K562 (cell line): ENCODE measurements around the gene NARF. TPM values are rescaled to one million over a fixed set of nuclear protein-coding genes. Genes with fewer than 3 reads are reported as not detected.

Experiments used
- ATAC-seq: fragments of 200-7000 bp; cut with Tn5 transposase; 3 replicates; pipeline ENCODE4 v1.9.1; 2020; ENCODE audit warnings: moderate library complexity
- BruUV-seq: library from RNA; stranded (reverse); fragments of 400-500 nt; replicated peaks from 2 replicates; lab custom pipeline; 2021; lab: Mats Ljungman, UMichigan
- CTCF ChIA-PET: fragments of 300-600 bp; formaldehyde crosslinking; extraction: SDS; loops from one replicate; lab custom pipeline; 2021; ENCODE audit warnings: low intra/inter-chr PET ratio; lab: Yijun Ruan, JAX
- POLR2A ChIA-PET: fragments of 300-600, 350-650 bp; sonication (Branson Sonifier 250); formaldehyde crosslinking; extraction: SDS; loops from one replicate; lab custom pipeline; 2021; ENCODE audit warnings: antibody characterized with exemption, inconsistent platforms; lab: Yijun Ruan, JAX
- DNase-seq, 4 experiments: peaks; one replicate each; pipeline versions ENCODE4 v3.0.0 to v3.0.0-alpha.2; 2011 to 2018; ENCODE audit warnings: low spot score in 3 of 4, mixed read lengths in 3 of 4; ENCODE audit errors: extremely low read depth in 1 of 4
- FAIRE-seq: peaks from 2 replicates; lab custom pipeline; 2011; peaks lifted over from hg19 to GRCh38; lab: Jason Lieb, UNC
- H2AFZ ChIP-seq: 2 replicates; pipeline ENCODE4 v1.6.0; 2011; ENCODE audit warnings: low read depth, low read length, control low read depth, inconsistent platforms
- H3K27ac ChIP-seq: fragments of 200-600 bp; 3 replicates; pipeline ENCODE4 v1.8.0; 2011; ENCODE audit warnings: low read depth, mild to moderate bottlenecking, control low read depth, inconsistent platforms, low read length, moderate library complexity, mixed read lengths; ENCODE audit errors: extremely low read depth
- H3K27me3 ChIP-seq, 2 experiments: fragments of 300-600 bp in 1 of 2; 2 replicates in 1 of 2; 3 replicates in 1 of 2; pipeline versions ENCODE4 v1.6.0 to v1.8.0; 2011; ENCODE audit warnings: inconsistent platforms in 2 of 2, low read length in 2 of 2, mild to moderate bottlenecking in 1 of 2, mixed read lengths in 1 of 2, moderate library complexity in 1 of 2; ENCODE audit not compliant: control insufficient read depth in 2 of 2, insufficient read depth in 2 of 2
- H3K36me3 ChIP-seq: fragments of 300-600 bp; 3 replicates; pipeline ENCODE4 v1.8.0; 2011; ENCODE audit warnings: mild to moderate bottlenecking, low read length, inconsistent platforms; ENCODE audit not compliant: control insufficient read depth, insufficient read depth
- H3K4me1 ChIP-seq, 2 experiments: fragments of 200-600 bp in 1 of 2; replicated peaks in 1 of 2; 2 replicates in 1 of 2; 3 replicates in 1 of 2; pipeline versions ENCODE4 v1.5.1 to v1.8.0; 2011; ENCODE audit warnings: inconsistent platforms in 2 of 2, low read length in 2 of 2, mild to moderate bottlenecking in 1 of 2, mixed read lengths in 1 of 2, moderate library complexity in 1 of 2; ENCODE audit not compliant: control insufficient read depth in 2 of 2, insufficient read depth in 2 of 2
- H3K4me2 ChIP-seq: 2 replicates; pipeline ENCODE4 v1.6.1; 2011; ENCODE audit warnings: low read length, control low read depth, inconsistent platforms, mixed read lengths; ENCODE audit not compliant: insufficient read depth
- H3K4me3 ChIP-seq: fragments of 200-600 bp; sonication (generic), shearing (Covaris generic); 2 replicates; pipeline ENCODE4 v1.5.1; 2016; ENCODE audit warnings: control low read depth, inconsistent platforms
- H3K79me2 ChIP-seq: fragments of 200-600 bp; 3 replicates; pipeline ENCODE4 v1.8.0; 2011; ENCODE audit warnings: low read length, inconsistent platforms; ENCODE audit not compliant: control insufficient read depth, insufficient read depth
- H3K9ac ChIP-seq, 2 experiments: 2 replicates each; pipeline versions ENCODE4 v1.6.0 to v1.6.1; 2011; ENCODE audit warnings: low read depth in 2 of 2, low read length in 2 of 2, control low read depth in 1 of 2, inconsistent platforms in 1 of 2, mild to moderate bottlenecking in 1 of 2, mixed read lengths in 1 of 2; ENCODE audit not compliant: insufficient read depth in 1 of 2
- H3K9me1 ChIP-seq: one replicate; pipeline ENCODE4 v1.6.0; 2011; ENCODE audit warnings: inconsistent platforms, mild to moderate bottlenecking, low read length, moderate library complexity; ENCODE audit not compliant: control insufficient read depth, insufficient read depth
- H3K9me3 ChIP-seq: replicated peaks from 2 replicates; pipeline ENCODE4 v1.5.1; 2011; ENCODE audit warnings: low read depth, low read length, inconsistent platforms; ENCODE audit not compliant: control insufficient read depth, insufficient read depth
- H4K20me1 ChIP-seq: replicated peaks from 2 replicates; pipeline ENCODE4 v1.6.1; 2011; ENCODE audit warnings: low read length, inconsistent platforms, mixed read lengths; ENCODE audit not compliant: control insufficient read depth, insufficient read depth
- ATF7 ChIP-seq: fragments of 450-650 bp; IDR thresholded peaks from 2 replicates; pipeline ENCODE4 v1.7.1; 2014; ENCODE audit warnings: mild to moderate bottlenecking, moderate library complexity
- CTCF ChIP-seq, 3 experiments: IDR thresholded peaks in 2 of 3; conservative IDR thresholded peaks in 1 of 3; 2 replicates each; pipeline ENCODE4 v1.5.1; 2011 to 2012; ENCODE audit warnings: low read length in 3 of 3, mild to moderate bottlenecking in 3 of 3, control low read depth in 2 of 3, improper control_type of control experiment in 1 of 3, inconsistent platforms in 1 of 3, low read depth in 1 of 3, mixed read lengths in 1 of 3, moderate library complexity in 1 of 3; ENCODE audit not compliant: insufficient read depth in 2 of 3
- GTF3C2 ChIP-seq: IDR thresholded peaks from 3 replicates; pipeline ENCODE4 v1.6.1; 2011; ENCODE audit warnings: borderline replicate concordance, mild to moderate bottlenecking, moderate library complexity; ENCODE audit not compliant: insufficient read length; ENCODE audit errors: extremely low read depth
- HEY1 ChIP-seq: fragments of 250-450 bp; sonication (Bioruptor Pico); IDR thresholded peaks from 2 replicates; pipeline ENCODE4 v1.5.0; 2020; ENCODE audit warnings: mild to moderate bottlenecking, moderate library complexity, borderline replicate concordance
- PKNOX1 ChIP-seq: fragments of 450-650 bp; IDR thresholded peaks from 2 replicates; pipeline ENCODE4 v1.6.1; 2016
- SRSF3 ChIP-seq: fragments of 200-400 bp; formaldehyde crosslinking; IDR thresholded peaks from 2 replicates; pipeline ENCODE4 v1.6.1; 2016; ENCODE audit warnings: mild to moderate bottlenecking, low read length, moderate library complexity; ENCODE audit not compliant: insufficient read depth
- ZNF133 ChIP-seq: fragments of 250-450 bp; sonication (Bioruptor Pico); IDR thresholded peaks from 2 replicates; pipeline ENCODE4 v1.4.0; 2020; ENCODE audit warnings: mild to moderate bottlenecking
- ZNF740 ChIP-seq, 3 experiments: fragments of 200-800 bp in 1 of 3; sonication (Bioruptor generic) in 1 of 3; sonication (generic) in 1 of 3; formaldehyde crosslinking in 1 of 3; IDR thresholded peaks; 2 replicates each; pipeline versions ENCODE4 v1.6.1 to v1.8.0; 2016 to 2022; ENCODE audit warnings: mild to moderate bottlenecking in 2 of 3, missing compliant biosample characterization in 2 of 3, missing genetic modification characterization in 2 of 3, missing genetic modification reagents in 1 of 3
- WGBS: fragments of 100-300 bp; shearing (Covaris generic); methylation state at CpG from one replicate; pipeline ENCODE4 v1.1.6; 2016; ENCODE audit warnings: low coverage, mixed read lengths; ENCODE audit not compliant: insufficient coverage; ENCODE audit errors: missing lambda C conversion rate; 5-methylcytosine and 5-hydroxymethylcytosine counted together
- in situ Hi-C: fragments of 300-500 bp; cut with MboI; formaldehyde crosslinking; loops from 4 replicates; pipeline ENCODE4 v1.15.0; 2018; ENCODE audit warnings: inconsistent platforms, mixed read lengths
- intact Hi-C: fragments of 100-400 bp; cut with micrococcal nuclease; formaldehyde crosslinking; loops from 2 replicates; pipeline ENCODE4 v1.14.2; 2022
- polyA plus RNA-seq, 8 experiments: library from polyadenylated mRNA; depleted of rRNA in 4 of 8; stranded (reverse) in 5 of 8; unstranded in 3 of 8; fragments of >200 nt; fragmentation: Nextera tagmentation in 2 of 8; fragmentation: Illumina TruSeq in 1 of 8; extraction: Ambion mirVana in 2 of 8; extraction: Trizol in 1 of 8; gene quantifications; 2 replicates each; pipeline versions ENCODE4 v1.2.1 to v1.2.3, GENCODE V29; 2011 to 2014; ENCODE audit warnings: inconsistent platforms in 1 of 8, missing spikeins in 1 of 8
- total RNA-seq, 7 experiments: library from RNA; depleted of rRNA in 6 of 7; stranded (reverse); fragments of >200 nt in 6 of 7; fragmentation: Illumina TruSeq in 2 of 7; extraction: Trizol in 2 of 7; gene quantifications; 2 replicates each; pipeline versions ENCODE4 v1.2.1 to v1.2.3, GENCODE V29; 2011 to 2021; ENCODE audit warnings: low replicate concordance in 1 of 7

The NARF gene
- total and polyA plus RNA-seq, 9 of the 15 experiments (the other 6 are each of a cell fraction or from before 2014, with no cell fraction given), result 60.4 to 423 (median 132) TPM

- no peak overlapping the region for H3K4me2 ChIP-seq
- peaks cover 8 to 29% of the 10 kb centered on the region in 2 experiments for H3K4me1 ChIP-seq
- H4K20me1 ChIP-seq, result peaks cover 15% of the 10 kb centered on the region
- no peak for ATAC-seq
- in situ Hi-C loops (no loop called here), intact Hi-C loops (loop anchor here (10.0 kb wide), 1 partner anchor 138 kb away; no protein-coding TSS in a partner anchor)
- H2AFZ ChIP-seq, result no peak overlapping the region
- H3K9ac ChIP-seq, result no peak overlapping the region
- DNase-seq, result peak in 1 of 4 experiments; percentile 40
- H3K27ac ChIP-seq, result no peak overlapping the region
- FAIRE-seq, result peak; percentile 49
- H3K9me3 ChIP-seq, result no peaks in the 10 kb centered on the region
- TF ChIP-seq ZNF133 (no peak), CTCF (IDR thresholded peaks at IDR 0.05 in 2 of 3, conservative IDR thresholded peaks at IDR 0.05 in 1 of 3; ENCODE audit: insufficient read depth in 2 of 3, low read depth in 1 of 3, low read length in 3 of 3) (peak in 2 of 3 experiments; percentile 4 to 25; a peak in 1 of 6 replicates), GTF3C2 (peak; percentile 26), ATF7 (no peak), ZNF740 (CRISPR knock-in tag; IDR thresholded peaks at IDR 0.05) (no peak), ZNF740 (tag; IDR thresholded peaks at IDR 0.05) (no peak), PKNOX1 (no peak), SRSF3 (no peak), HEY1 (CRISPR knock-in tag) (no peak)
- CTCF ChIA-PET, result no interaction called here
- H3K36me3 ChIP-seq, result peaks cover 17% of the 10 kb centered on the region; the same call in 2 of the 3 replicates
- POLR2A ChIA-PET, result interaction anchor here (0.8 to 1.8 kb wide), 3 partner anchors 17 to 104 kb away, joined by 4 to 5 read pairs (median 4); no protein-coding TSS in a partner anchor
- no peaks in the 10 kb centered on the region for H3K27me3 ChIP-seq
- no peaks in the 10 kb centered on the region for H3K9me1 ChIP-seq
- 39% methylated on average over 5 of the region's 6 CpGs for WGBS
- no peak overlapping the region for H3K4me3 ChIP-seq
- no TSS peak for BruUV-seq
- peaks cover 28% of the 10 kb centered on the region for H3K79me2 ChIP-seq
Measured at GRCh38 chr17:82416771-82417170, 41.8 kb upstream of the NARF start.
